Neuronal stem cell (in vitro differentiated cells): Measurements from ENCODE around the gene LRRC18.
A peak's percentile ranks its signal among the peaks of the same experiment; 100 is the strongest.

Source experiments
- DNase-seq: peaks from one replicate; pipeline ENCODE4 v3.0.0-alpha.2; 2013; ENCODE audit warnings: low spot score
- H2AFZ ChIP-seq: one replicate; pipeline ENCODE4 v1.6.1; 2013; ENCODE audit warnings: mild to moderate bottlenecking, low read length, inconsistent platforms
- H2AK5ac ChIP-seq: 2 replicates; pipeline ENCODE4 v1.6.1; 2013; ENCODE audit warnings: low read depth, mild to moderate bottlenecking, inconsistent platforms, low read length, moderate library complexity, mixed read lengths
- H2BK120ac ChIP-seq: 2 replicates; pipeline ENCODE4 v1.6.1; 2013; ENCODE audit warnings: low read depth, mild to moderate bottlenecking, inconsistent platforms, low read length, moderate library complexity, mixed read lengths
- H2BK12ac ChIP-seq: one replicate; pipeline ENCODE4 v1.6.1; 2013; ENCODE audit warnings: low read length, inconsistent platforms
- H2BK15ac ChIP-seq: 2 replicates; pipeline ENCODE4 v1.6.1; 2013; ENCODE audit warnings: mild to moderate bottlenecking, low read length, inconsistent platforms, mixed read lengths
- H2BK5ac ChIP-seq: one replicate; pipeline ENCODE4 v1.6.1; 2013; ENCODE audit warnings: inconsistent platforms, mild to moderate bottlenecking, low read length, moderate library complexity
- H3K14ac ChIP-seq: one replicate; pipeline ENCODE4 v1.6.1; 2013; ENCODE audit warnings: low read length, inconsistent platforms
- H3K18ac ChIP-seq: 2 replicates; pipeline ENCODE4 v1.6.1; 2013; ENCODE audit warnings: low read length, inconsistent platforms
- H3K23ac ChIP-seq: 2 replicates; pipeline ENCODE4 v1.6.1; 2013; ENCODE audit warnings: low read depth, mild to moderate bottlenecking, mixed read lengths, low read length, inconsistent platforms; ENCODE audit not compliant: poor library complexity
- H3K27ac ChIP-seq: replicated peaks from 3 replicates; pipeline ENCODE4 v1.5.1; 2013; ENCODE audit warnings: low read length, inconsistent platforms
- H3K27me3 ChIP-seq, 3 experiments: 2 replicates each; pipeline ENCODE4 v1.6.1; 2013; ENCODE audit warnings: low read length in 3 of 3, mild to moderate bottlenecking in 2 of 3, inconsistent platforms in 1 of 3, low read depth in 1 of 3, mixed read lengths in 1 of 3, moderate library complexity in 1 of 3; ENCODE audit not compliant: control insufficient read depth in 3 of 3, insufficient read depth in 3 of 3
- H3K36me3 ChIP-seq, 2 donors: replicated peaks in 1 of 2; 2 replicates each; pipeline ENCODE4 v1.6.1; 2013; ENCODE audit warnings: low read length in 2 of 2; ENCODE audit not compliant: control insufficient read depth in 2 of 2, insufficient read depth in 2 of 2
- H3K4ac ChIP-seq: 2 replicates; pipeline ENCODE4 v1.6.1; 2013; ENCODE audit warnings: inconsistent platforms, mild to moderate bottlenecking, low read length, moderate library complexity
- H3K4me1 ChIP-seq, 2 donors: 1 replicate in 1 of 2; 2 replicates in 1 of 2; pipeline ENCODE4 v1.6.1; 2013; ENCODE audit warnings: low read length in 2 of 2, low read depth in 1 of 2; ENCODE audit not compliant: control insufficient read depth in 2 of 2, insufficient read depth in 1 of 2
- H3K4me2 ChIP-seq: one replicate; pipeline ENCODE4 v1.6.1; 2013; ENCODE audit warnings: mild to moderate bottlenecking, low read length, inconsistent platforms; ENCODE audit not compliant: insufficient read depth, poor library complexity, severe bottlenecking
- H3K4me3 ChIP-seq, 2 donors: 2 replicates each; pipeline ENCODE4 v1.5.1; 2013; ENCODE audit warnings: low read length in 2 of 2, mild to moderate bottlenecking in 2 of 2, inconsistent platforms in 1 of 2, moderate library complexity in 1 of 2
- H3K79me1 ChIP-seq: one replicate; pipeline ENCODE4 v1.6.1; 2013; ENCODE audit warnings: low read depth, mild to moderate bottlenecking, inconsistent platforms, low read length, moderate library complexity
- H3K9ac ChIP-seq: one replicate; pipeline ENCODE4 v1.6.1; 2013; ENCODE audit warnings: mild to moderate bottlenecking, low read depth, low read length, inconsistent platforms; ENCODE audit not compliant: poor library complexity
- H3K9me3 ChIP-seq, 2 donors: replicated peaks in 1 of 2; 2 replicates each; pipeline versions ENCODE3 to v1.6.1; 2013; ENCODE audit warnings: low read length in 2 of 2, mild to moderate bottlenecking in 2 of 2, inconsistent platforms in 1 of 2, low read depth in 1 of 2, mixed read lengths in 1 of 2, moderate library complexity in 1 of 2; ENCODE audit not compliant: control insufficient read depth in 2 of 2, insufficient read depth in 1 of 2
- H4K8ac ChIP-seq: one replicate; pipeline ENCODE4 v1.6.1; 2013; ENCODE audit warnings: low read depth, mild to moderate bottlenecking, inconsistent platforms, low read length, moderate library complexity
- H4K91ac ChIP-seq: one replicate; pipeline ENCODE4 v1.6.1; 2013; ENCODE audit warnings: low read length, low read depth, mild to moderate bottlenecking, inconsistent platforms; ENCODE audit not compliant: poor library complexity
- WGBS, 2 donors: extraction: QIAGEN DNeasy Blood & Tissue Kit; methylation state at CpG; one replicate each; pipeline ENCODE4 v1.1.7; 2013; ENCODE audit warnings: missing lambda C conversion rate in 2 of 2, mixed read lengths in 1 of 2; ENCODE audit not compliant: insufficient read length in 2 of 2, insufficient replicate concordance in 1 of 2; ENCODE audit errors: extremely low coverage in 2 of 2; 5-methylcytosine and 5-hydroxymethylcytosine counted together

The LRRC18 gene

DNA sequence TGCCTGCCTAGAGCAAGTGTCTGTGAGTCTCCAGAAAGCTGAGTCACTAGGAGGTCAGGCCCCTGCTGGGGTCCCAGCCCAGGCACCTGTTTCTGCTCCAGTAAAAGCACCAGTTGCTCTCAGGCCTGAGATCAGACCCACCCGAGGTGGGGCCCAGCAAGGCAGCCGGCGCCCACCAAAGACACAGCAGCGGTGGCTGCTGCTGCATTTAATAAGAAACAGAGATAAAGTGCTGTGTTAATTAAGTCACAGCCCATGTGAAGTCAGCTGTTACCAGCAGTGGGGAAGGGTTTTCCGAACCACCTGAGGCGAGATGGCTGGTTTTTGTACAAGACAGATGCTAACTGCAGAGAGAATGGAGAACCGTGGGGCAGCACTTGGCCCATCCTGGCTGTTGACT is 12.1 kb upstream of the LRRC18 start:
- Histone ChIP-seq H3K4me3 (no peak overlapping the region), H3K79me1 (no peaks in the 10 kb centered on the region), H3K14ac (no peak overlapping the region), H2BK15ac (no peak overlapping the region), H3K27ac (no peak overlapping the region), H3K4me1 (peaks cover 2 to 4% of the 10 kb centered on the region in 2 donors), H2BK120ac (no peak overlapping the region), H4K8ac (no peak overlapping the region), H2BK12ac (no peak overlapping the region), H3K4me2 (no peak overlapping the region), H2AK5ac (no peak overlapping the region), H2BK5ac (no peak overlapping the region), H3K4ac (no peak overlapping the region), H3K23ac (no peak overlapping the region), H3K9ac (no peak overlapping the region), H3K18ac (peak overlapping the region; percentile 41), H2AFZ (no peak overlapping the region), H4K91ac (no peak overlapping the region), H3K36me3 (no peaks in the 10 kb centered on the region), H3K9me3 (no peaks in the 10 kb centered on the region), H3K27me3 (peaks cover 0 to 6% (median 0%) of the 10 kb centered on the region in 3 experiments)
- no CpG with 5 or more reads among the region's 7 CpGs for WGBS, 2 donors
- DNase-seq: no peak

DNA sequence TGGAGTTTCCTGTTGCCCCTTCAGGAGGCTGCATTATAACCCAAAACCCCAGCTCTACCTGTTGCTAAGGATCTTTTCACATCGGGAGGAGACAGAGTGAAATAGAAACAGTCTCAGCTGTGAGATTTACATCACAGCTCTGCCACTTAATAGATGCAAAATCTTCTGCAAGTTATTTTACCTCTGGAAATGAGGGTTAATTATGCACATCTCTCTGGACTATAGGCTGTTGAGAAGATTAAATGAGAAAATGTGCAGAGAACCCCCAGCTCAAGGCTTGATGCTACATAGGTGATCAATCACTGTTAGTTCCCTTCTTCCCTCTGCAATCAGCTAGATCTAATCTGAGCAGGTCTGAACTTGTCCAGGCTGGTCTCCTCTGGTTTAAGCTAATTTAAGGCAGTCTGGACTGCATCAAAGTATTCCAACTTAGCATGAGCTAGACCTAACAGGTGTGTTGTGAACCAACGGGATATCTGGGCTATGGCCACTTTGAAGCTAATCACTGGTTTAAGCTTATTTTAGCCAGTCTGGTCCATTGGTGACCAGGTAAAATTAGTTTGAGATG is 8.9 kb upstream of the LRRC18 start:
- H3K27ac ChIP-seq: no peak overlapping the region
- no peak overlapping the region for H4K91ac ChIP-seq
- H3K9ac ChIP-seq: no peak overlapping the region
- no peak overlapping the region for H2BK120ac ChIP-seq
- H3K36me3 ChIP-seq: no peaks in the 10 kb centered on the region
- no peaks in the 10 kb centered on the region for H3K79me1 ChIP-seq
- no peak overlapping the region for H3K4me2 ChIP-seq
- H3K4me3 ChIP-seq: no peak overlapping the region
- H3K4ac ChIP-seq: no peak overlapping the region
- no peak overlapping the region for H2BK12ac ChIP-seq
- no CpG with 5 or more reads among the region's 2 CpGs for WGBS, 2 donors
- H3K14ac ChIP-seq: no peak overlapping the region
- H3K27me3 ChIP-seq: peaks cover 0 to 3% (median 0%) of the 10 kb centered on the region in 3 experiments
- no peak overlapping the region for H2BK5ac ChIP-seq
- DNase-seq: no peak
- no peak overlapping the region for H2AFZ ChIP-seq
- H4K8ac ChIP-seq: no peak overlapping the region
- no peak overlapping the region for H2AK5ac ChIP-seq
- no peaks in the 10 kb centered on the region for H3K9me3 ChIP-seq
- H3K23ac ChIP-seq: no peak overlapping the region
- H3K18ac ChIP-seq: no peak overlapping the region
- peaks cover 2 to 4% of the 10 kb centered on the region in 2 donors for H3K4me1 ChIP-seq
- H2BK15ac ChIP-seq: no peak overlapping the region

DNA sequence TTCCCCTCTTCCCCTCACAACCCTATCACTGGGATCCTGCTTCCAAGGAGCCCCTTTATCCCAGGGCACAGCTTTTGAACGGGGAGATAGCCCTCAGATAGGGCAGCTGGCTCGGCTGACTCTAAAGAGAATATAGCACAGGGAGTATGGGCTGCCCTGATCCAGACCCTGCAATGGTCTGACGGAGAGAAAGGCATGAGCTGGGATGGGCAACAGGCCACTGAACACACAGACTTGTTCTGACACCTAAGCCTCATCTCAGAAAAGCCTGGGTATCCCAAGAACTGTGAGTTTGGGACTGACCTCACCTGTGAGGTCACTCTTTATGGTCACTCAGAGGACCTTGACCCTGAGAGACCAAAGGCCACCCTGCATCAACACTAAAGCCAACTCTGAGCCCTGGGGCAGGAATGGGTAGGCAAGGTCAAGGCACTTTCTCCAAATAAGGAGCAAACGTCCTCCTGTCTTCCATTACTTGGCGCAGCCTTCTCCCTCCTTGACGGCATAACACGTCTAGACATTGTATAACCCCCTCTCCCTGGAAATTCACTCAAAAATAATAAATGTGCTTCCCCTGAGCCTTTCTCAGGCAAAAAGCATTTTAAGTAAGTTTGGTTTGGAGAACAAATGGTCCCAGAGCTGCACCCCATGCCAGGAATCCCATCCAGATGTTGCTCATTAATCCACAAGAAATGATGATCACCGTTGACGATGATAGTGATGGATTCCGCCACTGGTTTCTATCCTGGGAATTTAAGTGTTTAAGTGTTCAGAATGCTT is 8.2 kb upstream of the LRRC18 start:
- WGBS, 2 donors: no CpG with 5 or more reads among the region's 10 CpGs

DNA sequence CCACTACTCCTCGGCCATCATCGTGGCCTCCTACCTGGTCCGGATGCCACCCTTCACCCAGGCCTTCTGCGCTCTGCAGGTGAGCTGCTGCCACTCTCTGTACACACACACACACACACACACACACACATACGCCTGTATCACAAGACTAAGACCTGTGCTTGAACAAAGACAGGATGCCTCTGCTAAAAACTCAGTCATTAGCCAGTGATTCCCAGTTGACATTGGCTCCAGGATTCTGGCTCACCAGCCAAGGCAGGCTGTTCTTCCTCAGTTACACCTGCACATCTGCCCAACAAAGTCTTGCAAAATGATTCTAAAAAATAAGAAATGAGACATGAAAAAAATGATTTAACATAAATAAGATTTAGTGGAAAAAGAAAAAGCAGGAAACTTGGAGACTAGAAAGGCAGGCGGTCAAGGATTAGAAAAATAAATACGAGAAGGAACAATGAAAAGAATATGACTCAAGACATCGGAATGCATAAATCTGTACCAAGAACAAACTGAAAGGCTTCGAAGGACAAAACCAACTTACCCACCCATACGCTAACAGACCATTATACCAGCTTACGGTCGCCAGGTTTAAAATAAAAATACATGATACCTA is 7.4 kb upstream of the LRRC18 start:
- Histone ChIP-seq H3K4me3 (no peak overlapping the region), H3K9me3 (no peaks in the 10 kb centered on the region), H4K91ac (no peak overlapping the region), H3K14ac (no peak overlapping the region), H2BK120ac (no peak overlapping the region), H3K18ac (no peak overlapping the region), H3K4me2 (no peak overlapping the region), H3K9ac (no peak overlapping the region), H4K8ac (no peak overlapping the region), H3K27me3 (no peaks in the 10 kb centered on the region), H3K23ac (no peak overlapping the region), H2BK12ac (no peak overlapping the region), H2AFZ (no peak overlapping the region), H2BK15ac (no peak overlapping the region), H2AK5ac (no peak overlapping the region), H3K27ac (no peak overlapping the region), H3K79me1 (no peaks in the 10 kb centered on the region), H2BK5ac (no peak overlapping the region), H3K36me3 (no peaks in the 10 kb centered on the region), H3K4ac (no peak overlapping the region), H3K4me1 (peaks cover 2 to 4% of the 10 kb centered on the region in 2 donors)
- no peak for DNase-seq
- no CpG with 5 or more reads among the region's 12 CpGs for WGBS, 2 donors

More for the DNA sequence above, 8.2 kb upstream of the LRRC18 start:
- no peak overlapping the region for H3K4me3 ChIP-seq
- no peaks in the 10 kb centered on the region for H3K36me3 ChIP-seq
- peaks cover 2 to 4% of the 10 kb centered on the region in 2 donors for H3K4me1 ChIP-seq
- H2BK5ac ChIP-seq: no peak overlapping the region
- no peak overlapping the region for H2BK120ac ChIP-seq
- H3K27ac ChIP-seq: no peak overlapping the region
- no peaks in the 10 kb centered on the region for H3K9me3 ChIP-seq
- H2AFZ ChIP-seq: no peak overlapping the region
- H2BK15ac ChIP-seq: no peak overlapping the region
- no peak overlapping the region for H3K4ac ChIP-seq
- no peak for DNase-seq
- H3K23ac ChIP-seq: no peak overlapping the region
- no peak overlapping the region for H2BK12ac ChIP-seq
- no peak overlapping the region for H3K14ac ChIP-seq
- no peak overlapping the region for H4K8ac ChIP-seq
- H4K91ac ChIP-seq: no peak overlapping the region
- no peak overlapping the region for H2AK5ac ChIP-seq
- H3K27me3 ChIP-seq: no peaks in the 10 kb centered on the region
- no peak overlapping the region for H3K18ac ChIP-seq
- no peak overlapping the region for H3K4me2 ChIP-seq
- H3K79me1 ChIP-seq: no peaks in the 10 kb centered on the region
- no peak overlapping the region for H3K9ac ChIP-seq
